ENCODE results near the gene COL5A3. TPM values are rescaled to one million over a fixed set of nuclear protein-coding genes. Genes with fewer than 3 reads are reported as not detected.

The COL5A3 gene
- total RNA-seq, 1 experiment from 2014 or later = not detected

- no peaks in the 10 kb centered on the region for H3K4me1 Mint-ChIP-seq (ENCODE audit: low read depth, unreplicated experiment)
- H3K27ac Mint-ChIP-seq (ENCODE audit: unreplicated experiment) = no peak overlapping the region
- H3K4me3 Mint-ChIP-seq (ENCODE audit: unreplicated experiment) = peak overlapping the region; percentile 61
- intact Hi-C loops (cut with micrococcal nuclease; ENCODE audit: unreplicated experiment) = loop anchor here (10.0 kb wide), 1 partner anchor 178 kb away; the partner anchor contains the start of genes EIF3G and P2RY11
- Histone ChIP-seq H3K9me3 (no peaks in the 10 kb centered on the region), H3K4me1 (no peaks in the 10 kb centered on the region), H3K4me3 (ENCODE audit: low read depth, low read length) (no peak overlapping the region), H3K36me3 (ENCODE audit: control insufficient read depth, insufficient read depth, low read length) (no peaks in the 10 kb centered on the region), H3K27me3 (replicated peaks; ENCODE audit: control insufficient read depth, insufficient read depth, low read length) (no peaks in the 10 kb centered on the region)
- H3K27me3 Mint-ChIP-seq (ENCODE audit: insufficient read depth, unreplicated experiment) = peaks cover 4% of the 10 kb centered on the region
- TF ChIP-seq CTCF (IDR thresholded peaks at IDR 0.05; ENCODE audit: insufficient read depth in 1 of 2, low read depth in 1 of 2, low read length in 1 of 2, severe bottlenecking in 1 of 2, unreplicated experiment in 1 of 2) = no peak
- H3K36me3 Mint-ChIP-seq (ENCODE audit: insufficient read depth, unreplicated experiment) = peaks cover 5% of the 10 kb centered on the region
- peaks cover 8% of the 10 kb centered on the region for H3K9me3 Mint-ChIP-seq (ENCODE audit: unreplicated experiment)
- DNase-seq = no peak
- CTCF ChIA-PET = no interaction called here
- POLR2A ChIA-PET = no interaction called here
- no TSS peak for BruUV-seq (replicated peaks)
Measured at GRCh38 chr19:9937001-9937411, 73.3 kb downstream of the COL5A3 start.

GRCh38 chr19:9936326-9937000, 73.8 kb downstream of the COL5A3 start, which contains the start of gene OLFM2:
Gene OLFM2 (minus strand): TSS chr19:9936515. CDS start chr19:9936366, 149 bp downstream.
- Mint-ChIP-seq H3K36me3 (ENCODE audit: insufficient read depth, unreplicated experiment) (peaks cover 5% of the 10 kb centered on the region), H3K27ac (ENCODE audit: unreplicated experiment) (no peak within 1 kb of the TSS), H3K4me3 (ENCODE audit: unreplicated experiment) (peak within 1 kb of the TSS; percentile 61), H3K9me3 (ENCODE audit: unreplicated experiment) (peaks cover 2% of the 10 kb centered on the region), H3K27me3 (ENCODE audit: insufficient read depth, unreplicated experiment) (peaks cover 4% of the 10 kb centered on the region), H3K4me1 (ENCODE audit: low read depth, unreplicated experiment) (no peaks in the 10 kb centered on the region)
- ChIA-PET CTCF (interaction anchor here (0.7 kb wide), 2 partner anchors 10 to 91 kb away, joined by 3 to 4 read pairs; no protein-coding TSS in a partner anchor), POLR2A (no interaction called here)
- H3K4me1 ChIP-seq = no peaks in the 10 kb centered on the region
- H3K4me3 ChIP-seq (ENCODE audit: low read depth, low read length) = peak within 1 kb of the TSS; percentile 46
- no peaks in the 10 kb centered on the region for H3K27me3 ChIP-seq (replicated peaks; ENCODE audit: control insufficient read depth, insufficient read depth, low read length)
- DNase-seq = no peak
- intact Hi-C loops (cut with micrococcal nuclease; ENCODE audit: unreplicated experiment) = loop anchor here (10.0 kb wide), 1 partner anchor 178 kb away; the partner anchor contains the start of genes EIF3G and P2RY11
- no peak for TF ChIP-seq CTCF (IDR thresholded peaks at IDR 0.05; ENCODE audit: insufficient read depth in 1 of 2, low read depth in 1 of 2, low read length in 1 of 2, severe bottlenecking in 1 of 2, unreplicated experiment in 1 of 2)
- H3K36me3 ChIP-seq (ENCODE audit: control insufficient read depth, insufficient read depth, low read length) = no peaks in the 10 kb centered on the region
- H3K9me3 ChIP-seq = no peaks in the 10 kb centered on the region
- no TSS peak for BruUV-seq (replicated peaks)

GRCh38 chr19:9935506-9936325, 74.6 kb downstream of the COL5A3 start:
- no peaks in the 10 kb centered on the region for H3K4me1 Mint-ChIP-seq (ENCODE audit: low read depth, unreplicated experiment)
- ChIA-PET CTCF (interaction anchor here (0.7 kb wide), 2 partner anchors 9 to 92 kb away, joined by 3 to 4 read pairs; no protein-coding TSS in a partner anchor), POLR2A (no interaction called here)
- no peak for TF ChIP-seq CTCF (IDR thresholded peaks at IDR 0.05; ENCODE audit: insufficient read depth in 1 of 2, low read depth in 1 of 2, low read length in 1 of 2, severe bottlenecking in 1 of 2, unreplicated experiment in 1 of 2)
- H3K27me3 Mint-ChIP-seq (ENCODE audit: insufficient read depth, unreplicated experiment) = peaks cover 6% of the 10 kb centered on the region
- peaks cover 5% of the 10 kb centered on the region for H3K36me3 Mint-ChIP-seq (ENCODE audit: insufficient read depth, unreplicated experiment)
- Histone ChIP-seq H3K9me3 (no peaks in the 10 kb centered on the region), H3K27me3 (replicated peaks; ENCODE audit: control insufficient read depth, insufficient read depth, low read length) (no peaks in the 10 kb centered on the region), H3K4me1 (no peaks in the 10 kb centered on the region), H3K4me3 (ENCODE audit: low read depth, low read length) (peak overlapping the region; percentile 46), H3K36me3 (ENCODE audit: control insufficient read depth, insufficient read depth, low read length) (no peaks in the 10 kb centered on the region)
- DNase-seq = peak in 1 of 2 experiments; percentile 13
- H3K9me3 Mint-ChIP-seq (ENCODE audit: unreplicated experiment) = no peaks in the 10 kb centered on the region
- BruUV-seq (replicated peaks) = no TSS peak
- no peak overlapping the region for H3K27ac Mint-ChIP-seq (ENCODE audit: unreplicated experiment)
- H3K4me3 Mint-ChIP-seq (ENCODE audit: unreplicated experiment) = peak overlapping the region; percentile 61
- intact Hi-C loops (cut with micrococcal nuclease; ENCODE audit: unreplicated experiment) = loop anchor here (10.0 kb wide), 1 partner anchor 179 kb away; the partner anchor contains the start of genes EIF3G and P2RY11

All from Caco-2 (cell line).